Activated T-cell treated with anti-CD3 and anti-CD28 coated beads, Interleukin-2, amount 50 U/mL, for 4 hours (primary cell): Measurements from ENCODE around the gene DNAL1. TPM values are rescaled to one million over a fixed set of nuclear protein-coding genes. Genes with fewer than 3 reads are reported as not detected.

Experiments
- ATAC-seq, 2 donors: fragments of 200-7000 bp; cut with Tn5 transposase; one replicate each; pipeline ENCODE4 v1.10.0; 2021
- DNase-seq: peaks from one replicate; pipeline ENCODE4 v3.0.0-alpha.2; 2020
- H3K27me3 Mint-ChIP-seq: one replicate; pipeline ENCODE4 v1.8.0; 2021; ENCODE audit warnings: low read depth, mixed read lengths
- H3K36me3 Mint-ChIP-seq: one replicate; pipeline ENCODE4 v1.8.0; 2022; ENCODE audit warnings: mixed read lengths; ENCODE audit not compliant: insufficient read depth
- H3K4me1 Mint-ChIP-seq: one replicate; pipeline ENCODE4 v1.8.0; 2021; ENCODE audit warnings: low read depth, mixed read lengths
- H3K4me3 Mint-ChIP-seq: one replicate; pipeline ENCODE4 v1.8.0; 2021; ENCODE audit warnings: mild to moderate bottlenecking, moderate library complexity, mixed read lengths
- H3K9me3 Mint-ChIP-seq: one replicate; pipeline ENCODE4 v1.8.0; 2021; ENCODE audit warnings: mixed read lengths
- total RNA-seq, 3 donors: library from RNA; stranded (reverse); gene quantifications; one replicate each; pipeline ENCODE4 v1.2.1, GENCODE V29; 2021

Gene DNAL1
- total RNA-seq, 3 donors from 2014 or later: 7.0 to 10.8 (median 9.7) TPM

GRCh38 chr14:73663548-73664212 lies 18.9 kb downstream of the DNAL1 start:
- no peak for ATAC-seq
- Mint-ChIP-seq H3K4me3 (no peak overlapping the region), H3K36me3 (peaks cover 18% of the 10 kb centered on the region), H3K9me3 (no peaks in the 10 kb centered on the region), H3K4me1 (no peaks in the 10 kb centered on the region), H3K27me3 (no peaks in the 10 kb centered on the region)
- DNase-seq: no peak

- DNase-seq (no peak), ATAC-seq (no peak)
- no peaks in the 10 kb centered on the region for H3K4me1 Mint-ChIP-seq
- no peaks in the 10 kb centered on the region for H3K27me3 Mint-ChIP-seq
- H3K36me3 Mint-ChIP-seq: peaks cover 16% of the 10 kb centered on the region
- H3K4me3 Mint-ChIP-seq: no peak overlapping the region
- no peaks in the 10 kb centered on the region for H3K9me3 Mint-ChIP-seq
Measured at GRCh38 chr14:73665130-73665529, 20.3 kb downstream of the DNAL1 start.

GRCh38 chr14:73666583-73666982 lies 21.8 kb downstream of the DNAL1 start:
- no peak overlapping the region for H3K4me3 Mint-ChIP-seq
- no peaks in the 10 kb centered on the region for H3K4me1 Mint-ChIP-seq
- no peaks in the 10 kb centered on the region for H3K27me3 Mint-ChIP-seq

GRCh38 chr14:73667854-73668253 lies 23.1 kb downstream of the DNAL1 start:
- no peaks in the 10 kb centered on the region for H3K4me1 Mint-ChIP-seq
- ATAC-seq (no peak), DNase-seq (no peak)
- H3K27me3 Mint-ChIP-seq: no peaks in the 10 kb centered on the region
- H3K9me3 Mint-ChIP-seq: no peaks in the 10 kb centered on the region
- H3K4me3 Mint-ChIP-seq: no peak overlapping the region
- peaks cover 4% of the 10 kb centered on the region for H3K36me3 Mint-ChIP-seq

More at GRCh38 chr14:73666583-73666982, 21.8 kb downstream of the DNAL1 start:
- no peaks in the 10 kb centered on the region for H3K9me3 Mint-ChIP-seq
- peaks cover 11% of the 10 kb centered on the region for H3K36me3 Mint-ChIP-seq
- DNase-seq: no peak
- no peak for ATAC-seq

- Mint-ChIP-seq H3K4me3 (no peak overlapping the region), H3K27me3 (no peaks in the 10 kb centered on the region), H3K9me3 (no peaks in the 10 kb centered on the region), H3K36me3 (peaks cover 2% of the 10 kb centered on the region), H3K4me1 (no peaks in the 10 kb centered on the region)
- DNase-seq (no peak), ATAC-seq (no peak)
Measured at GRCh38 chr14:73674986-73675385, 30.2 kb downstream of the DNAL1 start.

GRCh38 chr14:73678698-73679097 lies 33.9 kb downstream of the DNAL1 start:
- ATAC-seq: no peak
- no peaks in the 10 kb centered on the region for H3K4me1 Mint-ChIP-seq

GRCh38 chr14:73680821-73681220 lies 36.0 kb downstream of the DNAL1 start:
- H3K36me3 Mint-ChIP-seq: no peaks in the 10 kb centered on the region
- H3K4me1 Mint-ChIP-seq: no peaks in the 10 kb centered on the region
- DNase-seq (no peak), ATAC-seq (no peak)
- H3K27me3 Mint-ChIP-seq: no peaks in the 10 kb centered on the region
- no peaks in the 10 kb centered on the region for H3K9me3 Mint-ChIP-seq
- no peak overlapping the region for H3K4me3 Mint-ChIP-seq

More at GRCh38 chr14:73678698-73679097, 33.9 kb downstream of the DNAL1 start:
- no peaks in the 10 kb centered on the region for H3K27me3 Mint-ChIP-seq
- no peaks in the 10 kb centered on the region for H3K9me3 Mint-ChIP-seq
- DNase-seq: no peak
- no peak overlapping the region for H3K4me3 Mint-ChIP-seq
- peaks cover 2% of the 10 kb centered on the region for H3K36me3 Mint-ChIP-seq

- DNase-seq (no peak), ATAC-seq (no peak)
- Mint-ChIP-seq H3K36me3 (peaks cover 9% of the 10 kb centered on the region), H3K4me3 (no peak overlapping the region), H3K27me3 (no peaks in the 10 kb centered on the region), H3K9me3 (no peaks in the 10 kb centered on the region), H3K4me1 (no peaks in the 10 kb centered on the region)
Measured at GRCh38 chr14:73684627-73685026, 39.8 kb downstream of the DNAL1 start.

GRCh38 chr14:73685328-73685727 lies 40.5 kb downstream of the DNAL1 start:
- Mint-ChIP-seq H3K9me3 (no peaks in the 10 kb centered on the region), H3K36me3 (peaks cover 9% of the 10 kb centered on the region), H3K4me1 (no peaks in the 10 kb centered on the region), H3K27me3 (no peaks in the 10 kb centered on the region), H3K4me3 (no peak overlapping the region)
- DNase-seq: no peak
- no peak for ATAC-seq

- Mint-ChIP-seq H3K4me3 (no peak overlapping the region), H3K9me3 (no peaks in the 10 kb centered on the region), H3K4me1 (no peaks in the 10 kb centered on the region), H3K36me3 (peaks cover 9% of the 10 kb centered on the region), H3K27me3 (no peaks in the 10 kb centered on the region)
- ATAC-seq: no peak
- DNase-seq: no peak
Measured at GRCh38 chr14:73686901-73687300, 42.1 kb downstream of the DNAL1 start.

- no peak for ATAC-seq
- peaks cover 18% of the 10 kb centered on the region for H3K4me1 Mint-ChIP-seq
- H3K36me3 Mint-ChIP-seq: peaks cover 14% of the 10 kb centered on the region
Measured at GRCh38 chr14:73694083-73694482, 49.3 kb downstream of the DNAL1 start.

GRCh38 chr14:73695082-73695481 lies 50.3 kb downstream of the DNAL1 start:
- no peak for ATAC-seq
- Mint-ChIP-seq H3K9me3 (no peaks in the 10 kb centered on the region), H3K27me3 (no peaks in the 10 kb centered on the region)

More at GRCh38 chr14:73694083-73694482, 49.3 kb downstream of the DNAL1 start:
- H3K27me3 Mint-ChIP-seq: no peaks in the 10 kb centered on the region
- H3K9me3 Mint-ChIP-seq: no peaks in the 10 kb centered on the region
- H3K4me3 Mint-ChIP-seq: no peak overlapping the region
- no peak for DNase-seq

GRCh38 chr14:73695997-73696396 lies 51.2 kb downstream of the DNAL1 start:
- Mint-ChIP-seq H3K4me3 (peak overlapping the region; percentile 34), H3K27me3 (no peaks in the 10 kb centered on the region), H3K36me3 (peaks cover 10% of the 10 kb centered on the region), H3K9me3 (no peaks in the 10 kb centered on the region), H3K4me1 (peaks cover 22% of the 10 kb centered on the region)
- ATAC-seq: peak; percentile 35 to 51
- DNase-seq: no peak

More at GRCh38 chr14:73695082-73695481, 50.3 kb downstream of the DNAL1 start:
- Mint-ChIP-seq H3K4me1 (peaks cover 18% of the 10 kb centered on the region), H3K36me3 (peaks cover 10% of the 10 kb centered on the region), H3K4me3 (no peak overlapping the region)
- no peak for DNase-seq

- Mint-ChIP-seq H3K4me1 (peaks cover 22% of the 10 kb centered on the region), H3K9me3 (no peaks in the 10 kb centered on the region), H3K27me3 (no peaks in the 10 kb centered on the region), H3K36me3 (peaks cover 10% of the 10 kb centered on the region), H3K4me3 (peak overlapping the region; percentile 29)
- DNase-seq (no peak), ATAC-seq (peak; percentile 93 to 96)
Measured at GRCh38 chr14:73696466-73697400, 51.9 kb downstream of the DNAL1 start.
